Measurements from ENCODE around the gene SAPCD2. TPM values are rescaled to one million over a fixed set of nuclear protein-coding genes. Genes with fewer than 3 reads are reported as not detected.

Gene SAPCD2
- total RNA-seq, 1 donor from 2014 or later: 0.11 TPM

- intact Hi-C loops (cut with DNase I): no loop called here
- DNase-seq (ENCODE audit: low spot score): no peak
Observed at GRCh38 chr9:137108608-137109249, 38.4 kb upstream of the SAPCD2 start.

GRCh38 chr9:137107982-137108381 lies 37.6 kb upstream of the SAPCD2 start:
- intact Hi-C loops (cut with DNase I): no loop called here
- no peak for DNase-seq (ENCODE audit: low spot score)

- DNase-seq (ENCODE audit: low spot score): no peak
- intact Hi-C loops (cut with DNase I): no loop called here
Observed at GRCh38 chr9:137107312-137107921, 37.1 kb upstream of the SAPCD2 start.

GRCh38 chr9:137106662-137107250 lies 36.4 kb upstream of the SAPCD2 start:
- DNase-seq (ENCODE audit: low spot score): no peak
- intact Hi-C loops (cut with DNase I): no loop called here

- intact Hi-C loops (cut with DNase I): no loop called here
- DNase-seq (ENCODE audit: low spot score): no peak
Observed at GRCh38 chr9:137105814-137106661, 35.7 kb upstream of the SAPCD2 start.

- intact Hi-C loops (cut with DNase I): no loop called here
Observed at GRCh38 chr9:137103206-137103999, 33.0 kb upstream of the SAPCD2 start.

GRCh38 chr9:137099231-137099630 lies 28.9 kb upstream of the SAPCD2 start:
- intact Hi-C loops (cut with DNase I): no loop called here
- DNase-seq (ENCODE audit: low spot score): no peak

More at GRCh38 chr9:137103206-137103999, 33.0 kb upstream of the SAPCD2 start:
- no peak for DNase-seq (ENCODE audit: low spot score)

- intact Hi-C loops (cut with DNase I): no loop called here
- DNase-seq (ENCODE audit: low spot score): no peak
Observed at GRCh38 chr9:137097761-137098462, 27.6 kb upstream of the SAPCD2 start.

GRCh38 chr9:137096785-137097546 lies 26.6 kb upstream of the SAPCD2 start:
- intact Hi-C loops (cut with DNase I): no loop called here
- no peak for DNase-seq (ENCODE audit: low spot score)

- no peak for DNase-seq (ENCODE audit: low spot score)
Observed at GRCh38 chr9:137095664-137096517, 25.5 kb upstream of the SAPCD2 start.

GRCh38 chr9:137089232-137089947 lies 19.0 kb upstream of the SAPCD2 start:
- intact Hi-C loops (cut with DNase I): no loop called here
- no peak for DNase-seq (ENCODE audit: low spot score)

More at GRCh38 chr9:137095664-137096517, 25.5 kb upstream of the SAPCD2 start:
- intact Hi-C loops (cut with DNase I): no loop called here

- DNase-seq (ENCODE audit: low spot score): no peak
- intact Hi-C loops (cut with DNase I): no loop called here
Observed at GRCh38 chr9:137088121-137088520, 17.8 kb upstream of the SAPCD2 start.

GRCh38 chr9:137087409-137087925 lies 17.1 kb upstream of the SAPCD2 start:
- intact Hi-C loops (cut with DNase I): no loop called here
- no peak for DNase-seq (ENCODE audit: low spot score)

- peak; percentile 100 for DNase-seq (ENCODE audit: low spot score)
- intact Hi-C loops (cut with DNase I): no loop called here
Observed at GRCh38 chr9:137086531-137087408, 16.4 kb upstream of the SAPCD2 start, which contains the start of gene MAN1B1. TSS of gene MAN1B1 (plus strand) at chr9:137086985. CDS start at chr9:137087000, 15 bp downstream.

- intact Hi-C loops (cut with DNase I): no loop called here
- DNase-seq (ENCODE audit: low spot score): no peak
Observed at GRCh38 chr9:137085920-137086530, 15.7 kb upstream of the SAPCD2 start.
